ENCODE data around the gene PACS1.

PACS1 gene

DNA sequence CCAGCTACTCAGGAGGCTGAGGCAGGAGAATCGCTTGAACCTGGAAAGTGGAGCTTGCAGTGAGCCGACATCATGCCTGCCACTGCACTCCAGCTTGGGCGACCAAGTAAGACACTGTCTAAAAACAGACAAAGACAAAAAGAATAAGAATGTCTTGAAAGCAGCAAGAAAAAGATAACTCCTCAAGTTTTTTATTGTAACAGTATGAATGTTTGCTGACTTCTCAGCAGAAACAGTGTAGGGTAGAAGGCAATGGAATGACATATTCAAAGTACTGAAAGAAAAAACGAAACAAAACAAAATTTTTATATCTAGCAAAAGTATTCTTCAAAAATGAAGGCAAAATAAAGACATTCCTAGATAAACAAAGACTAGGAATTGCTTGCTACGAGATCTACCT is 76.9 kb downstream of the PACS1 start:
- Histone ChIP-seq H3F3A (ENCODE audit: insufficient read depth, low read length) (peaks cover 10% of the 10 kb centered on the region), H4K20me1 (ENCODE audit: insufficient read depth, low read length) (no peaks in the 10 kb centered on the region), H2AFZ (ENCODE audit: low read length) (no peak overlapping the region), H3K27ac (ENCODE audit: low read length) (no peak overlapping the region), H3K4me1 (ENCODE audit: low read length) (peaks cover 20% of the 10 kb centered on the region), H3K27me3 (replicated peaks; ENCODE audit: insufficient read depth, low read length) (no peaks in the 10 kb centered on the region), H3K4me2 (ENCODE audit: low read depth, low read length) (no peak overlapping the region), H3K36me3 (replicated peaks; ENCODE audit: insufficient read depth, low read length) (no peaks in the 10 kb centered on the region), H3K9ac (ENCODE audit: low read length) (no peak overlapping the region), H3K4me3 (ENCODE audit: low read length) (no peak overlapping the region), H3K9me2 (replicated peaks; ENCODE audit: insufficient read depth, low read length) (no peaks in the 10 kb centered on the region), H3K79me2 (ENCODE audit: low read length) (0 out of 2 replicates have a peak, but pooled peaks cover 8% of the 10 kb centered on the region), H3K9me3 (replicated peaks; ENCODE audit: insufficient read depth, low read length) (no peaks in the 10 kb centered on the region)
- no peak for DNase-seq
- TF ChIP-seq, protein P1, sequence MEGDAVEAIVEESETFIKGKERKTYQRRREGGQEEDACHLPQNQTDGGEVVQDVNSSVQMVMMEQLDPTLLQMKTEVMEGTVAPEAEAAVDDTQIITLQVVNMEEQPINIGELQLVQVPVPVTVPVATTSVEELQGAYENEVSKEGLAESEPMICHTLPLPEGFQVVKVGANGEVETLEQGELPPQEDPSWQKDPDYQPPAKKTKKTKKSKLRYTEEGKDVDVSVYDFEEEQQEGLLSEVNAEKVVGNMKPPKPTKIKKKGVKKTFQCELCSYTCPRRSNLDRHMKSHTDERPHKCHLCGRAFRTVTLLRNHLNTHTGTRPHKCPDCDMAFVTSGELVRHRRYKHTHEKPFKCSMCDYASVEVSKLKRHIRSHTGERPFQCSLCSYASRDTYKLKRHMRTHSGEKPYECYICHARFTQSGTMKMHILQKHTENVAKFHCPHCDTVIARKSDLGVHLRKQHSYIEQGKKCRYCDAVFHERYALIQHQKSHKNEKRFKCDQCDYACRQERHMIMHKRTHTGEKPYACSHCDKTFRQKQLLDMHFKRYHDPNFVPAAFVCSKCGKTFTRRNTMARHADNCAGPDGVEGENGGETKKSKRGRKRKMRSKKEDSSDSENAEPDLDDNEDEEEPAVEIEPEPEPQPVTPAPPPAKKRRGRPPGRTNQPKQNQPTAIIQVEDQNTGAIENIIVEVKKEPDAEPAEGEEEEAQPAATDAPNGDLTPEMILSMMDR (IDR thresholded peaks at IDR 0.05; ENCODE audit: low read length): no peak
- TF ChIP-seq EZH2 (optimal IDR thresholded peaks at IDR 0.05; ENCODE audit: low read depth, low read length): no peak
- no peak for TF ChIP-seq EZH2phosphoT487 (IDR thresholded peaks at IDR 0.05; ENCODE audit: low read length)

DNA sequence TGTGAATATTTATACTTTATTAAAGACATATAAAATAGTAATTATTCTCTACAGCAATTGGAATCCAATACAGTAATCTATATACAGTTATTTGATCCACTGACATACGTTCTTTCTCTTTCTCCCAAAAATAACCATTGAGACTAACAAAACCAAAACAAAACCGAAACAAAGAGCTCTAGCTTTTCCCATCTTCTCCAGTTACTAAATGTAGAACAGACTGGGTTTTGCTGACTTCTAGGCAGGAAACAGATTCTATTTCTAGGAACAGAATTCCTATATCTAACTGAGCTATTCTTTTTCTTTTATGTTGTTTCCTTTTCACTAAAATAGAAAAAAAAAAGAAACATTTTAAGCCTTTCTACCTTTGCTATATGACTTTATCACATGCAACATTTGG is 80.1 kb downstream of the PACS1 start:
- no peaks in the 10 kb centered on the region for H3K79me2 ChIP-seq (ENCODE audit: low read length)
- no peak overlapping the region for H3K9ac ChIP-seq (ENCODE audit: low read length)
- H3K9me2 ChIP-seq (replicated peaks; ENCODE audit: insufficient read depth, low read length): no peaks in the 10 kb centered on the region
- H3K27me3 ChIP-seq (replicated peaks; ENCODE audit: insufficient read depth, low read length): no peaks in the 10 kb centered on the region
- TF ChIP-seq, protein P1 (IDR thresholded peaks at IDR 0.05; ENCODE audit: low read length): no peak
- no peak for TF ChIP-seq EZH2 (optimal IDR thresholded peaks at IDR 0.05; ENCODE audit: low read depth, low read length)
- no peak for TF ChIP-seq EZH2phosphoT487 (IDR thresholded peaks at IDR 0.05; ENCODE audit: low read length)
- H3K9me3 ChIP-seq (replicated peaks; ENCODE audit: insufficient read depth, low read length): no peaks in the 10 kb centered on the region
- H3K4me3 ChIP-seq (ENCODE audit: low read length): no peak overlapping the region
- no peaks in the 10 kb centered on the region for H3K36me3 ChIP-seq (replicated peaks; ENCODE audit: insufficient read depth, low read length)
- no peak overlapping the region for H2AFZ ChIP-seq (ENCODE audit: low read length)
- H4K20me1 ChIP-seq (ENCODE audit: insufficient read depth, low read length): no peaks in the 10 kb centered on the region
- peak; percentile 37 for DNase-seq
- peak overlapping the region; percentile 63 for H3K4me2 ChIP-seq (ENCODE audit: low read depth, low read length)
- H3F3A ChIP-seq (ENCODE audit: insufficient read depth, low read length): peaks cover 13% of the 10 kb centered on the region
- no peak overlapping the region for H3K27ac ChIP-seq (ENCODE audit: low read length)
- peaks cover 21% of the 10 kb centered on the region for H3K4me1 ChIP-seq (ENCODE audit: low read length)

DNA sequence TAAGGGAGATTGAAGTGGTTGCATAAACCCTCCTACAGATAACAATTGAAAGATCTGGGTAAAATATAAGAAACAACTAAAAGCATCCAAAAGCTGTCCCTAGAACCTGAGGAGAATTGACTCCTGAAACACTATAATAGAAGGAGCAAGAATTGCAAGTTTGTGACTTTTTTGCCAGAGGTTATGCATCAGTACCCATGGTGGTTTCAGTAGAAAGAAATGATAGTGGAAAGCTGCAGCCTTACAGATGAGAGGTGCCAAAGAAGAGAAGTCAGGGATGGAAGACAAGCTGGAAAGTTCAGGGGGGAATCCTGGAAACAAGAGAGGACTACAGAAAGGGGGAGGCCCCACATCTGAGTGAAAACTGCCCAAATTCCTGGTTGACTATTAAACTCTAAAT is 80.7 kb downstream of the PACS1 start:
- no peak overlapping the region for H3K27ac ChIP-seq (ENCODE audit: low read length)
- H3K9me3 ChIP-seq (replicated peaks; ENCODE audit: insufficient read depth, low read length): no peaks in the 10 kb centered on the region
- H3K9me2 ChIP-seq (replicated peaks; ENCODE audit: insufficient read depth, low read length): no peaks in the 10 kb centered on the region
- TF ChIP-seq EZH2 (optimal IDR thresholded peaks at IDR 0.05; ENCODE audit: low read depth, low read length) (no peak), EZH2phosphoT487 (IDR thresholded peaks at IDR 0.05; ENCODE audit: low read length) (no peak)
- TF ChIP-seq, protein P1 (IDR thresholded peaks at IDR 0.05; ENCODE audit: low read length): no peak
- no peaks in the 10 kb centered on the region for H3K36me3 ChIP-seq (replicated peaks; ENCODE audit: insufficient read depth, low read length)
- H3K79me2 ChIP-seq (ENCODE audit: low read length): no peaks in the 10 kb centered on the region
- peak overlapping the region; percentile 63 for H3K4me2 ChIP-seq (ENCODE audit: low read depth, low read length)
- DNase-seq: no peak
- H4K20me1 ChIP-seq (ENCODE audit: insufficient read depth, low read length): no peaks in the 10 kb centered on the region
- no peak overlapping the region for H3K9ac ChIP-seq (ENCODE audit: low read length)
- H3K4me1 ChIP-seq (ENCODE audit: low read length): peaks cover 27% of the 10 kb centered on the region
- no peak overlapping the region for H2AFZ ChIP-seq (ENCODE audit: low read length)
- H3K4me3 ChIP-seq (ENCODE audit: low read length): no peak overlapping the region
- H3F3A ChIP-seq (ENCODE audit: insufficient read depth, low read length): peaks cover 13% of the 10 kb centered on the region
- H3K27me3 ChIP-seq (replicated peaks; ENCODE audit: insufficient read depth, low read length): no peaks in the 10 kb centered on the region

Measured in MM.1S (cell line).